ENCODE measurements around the gene NUDT3.

NUDT3 gene

DNA sequence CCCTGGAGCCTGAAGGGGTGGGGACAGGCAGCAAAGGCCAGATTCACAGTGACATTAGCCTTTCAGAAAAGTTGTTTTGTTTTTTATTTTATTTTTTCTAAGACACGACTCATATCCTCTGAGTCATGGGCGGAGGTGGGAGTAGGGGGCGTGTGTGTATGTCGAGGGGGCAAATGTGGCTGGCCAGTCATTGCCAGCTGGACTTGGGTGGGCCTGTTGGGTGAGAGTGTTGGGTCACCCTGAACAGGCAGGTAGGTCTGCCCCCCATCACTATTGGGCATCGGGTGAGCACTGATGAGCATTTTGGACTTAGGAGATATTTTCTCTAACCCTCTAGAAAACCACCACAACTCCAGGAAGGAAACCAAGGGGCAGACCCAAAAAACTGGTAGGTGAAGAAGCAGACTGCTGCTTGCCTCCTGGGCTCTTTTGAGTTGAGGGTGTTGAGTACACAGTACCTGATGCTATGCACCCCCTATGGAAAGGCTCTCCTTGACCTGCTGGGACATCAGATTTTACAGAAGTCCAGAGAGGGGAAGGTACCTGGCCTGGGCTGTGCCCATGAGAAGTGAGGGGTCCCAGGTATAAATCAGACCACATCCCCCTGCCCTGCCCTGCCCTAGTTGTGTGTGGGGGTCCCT, 149.2 kb downstream of the NUDT3 start:
- H3K4me3 ChIP-seq (ENCODE audit: low read depth, low read length): no peak overlapping the region
- TF ChIP-seq CTCF (conservative IDR thresholded peaks at IDR 0.05; ENCODE audit: low read depth, low read length): no peak
- no peak for DNase-seq (ENCODE audit: low read depth)

DNA sequence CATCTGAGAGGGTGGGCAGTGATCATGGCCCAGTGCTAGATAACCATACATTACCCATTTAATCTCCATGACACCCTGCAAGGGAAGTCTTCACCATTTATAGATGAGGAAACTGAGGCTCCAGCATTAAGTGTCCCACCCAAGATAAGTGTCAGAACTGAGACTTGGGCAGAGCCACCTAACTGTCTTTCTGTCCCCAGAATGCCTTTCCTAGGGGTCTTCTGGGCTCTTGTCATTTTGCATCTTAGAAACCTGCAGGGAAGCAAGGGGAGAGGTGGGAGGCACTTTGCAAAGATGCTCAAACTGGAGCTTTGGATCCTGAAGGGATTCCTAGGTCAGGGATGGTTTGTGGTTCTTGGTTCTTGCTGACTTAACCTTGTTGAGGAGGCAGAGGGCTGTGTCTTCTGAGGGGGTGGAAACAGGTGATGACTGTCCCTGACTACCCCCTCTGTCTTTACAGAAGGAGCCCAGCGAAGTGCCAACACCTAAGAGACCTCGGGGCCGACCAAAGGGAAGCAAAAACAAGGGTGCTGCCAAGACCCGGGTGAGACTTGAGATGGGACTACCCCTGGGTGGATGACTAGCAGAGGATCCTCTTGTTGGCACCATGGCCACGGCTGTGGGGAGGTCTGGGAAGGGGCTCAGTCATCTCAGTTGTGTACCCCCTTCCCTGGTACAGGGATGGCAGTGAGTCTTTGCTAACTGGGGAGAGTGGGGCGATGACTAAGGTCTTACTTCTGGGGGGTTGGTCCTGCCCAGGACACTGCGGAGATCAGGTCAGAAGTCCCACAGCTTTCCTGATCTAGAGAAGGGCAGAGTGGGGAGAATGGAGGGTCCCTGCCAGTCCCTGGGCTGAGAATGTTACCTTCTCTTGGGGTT, 150.0 kb downstream of the NUDT3 start:
- DNase-seq (ENCODE audit: low read depth): no peak
- no peak for TF ChIP-seq CTCF (conservative IDR thresholded peaks at IDR 0.05; ENCODE audit: low read depth, low read length)
- H3K4me3 ChIP-seq (ENCODE audit: low read depth, low read length): no peak overlapping the region

- no peak for DNase-seq (ENCODE audit: low read depth)
- no peak overlapping the region for H3K4me3 ChIP-seq (ENCODE audit: low read depth, low read length)
Observed at GRCh38 chr6:34241351-34242215, 150.9 kb downstream of the NUDT3 start.

GRCh38 chr6:34240329-34241248, 151.9 kb downstream of the NUDT3 start:
- no peak for DNase-seq (ENCODE audit: low read depth)
- no peak for TF ChIP-seq CTCF (conservative IDR thresholded peaks at IDR 0.05; ENCODE audit: low read depth, low read length)
- no peak overlapping the region for H3K4me3 ChIP-seq (ENCODE audit: low read depth, low read length)

More at GRCh38 chr6:34241351-34242215, 150.9 kb downstream of the NUDT3 start:
- TF ChIP-seq CTCF (conservative IDR thresholded peaks at IDR 0.05; ENCODE audit: low read depth, low read length): no peak

- TF ChIP-seq CTCF (conservative IDR thresholded peaks at IDR 0.05; ENCODE audit: low read depth, low read length): no peak
- no peak for DNase-seq (ENCODE audit: low read depth)
- no peak overlapping the region for H3K4me3 ChIP-seq (ENCODE audit: low read depth, low read length)
Observed at GRCh38 chr6:34239893-34240292, 152.6 kb downstream of the NUDT3 start.

- H3K4me3 ChIP-seq (ENCODE audit: low read depth, low read length): no peak overlapping the region
- TF ChIP-seq CTCF (conservative IDR thresholded peaks at IDR 0.05; ENCODE audit: low read depth, low read length): no peak
- no peak for DNase-seq (ENCODE audit: low read depth)
Observed at GRCh38 chr6:34239500-34239825, 153.0 kb downstream of the NUDT3 start.

Measured in choroid plexus epithelial cell (primary cell).